DND-41 (cell line): Measurements from ENCODE around the gene S1PR2.

Experiments
- ATAC-seq: fragments of 200-7000 bp; cut with Tn5 transposase; 3 replicates; pipeline ENCODE4 v1.9.1; 2021; ENCODE audit warnings: low read depth; ENCODE audit not compliant: insufficient read depth
- DNase-seq: peaks from one replicate; pipeline ENCODE4 v3.0.0-alpha.2; 2020
- H2AFZ ChIP-seq: 2 replicates; pipeline ENCODE4 v1.6.0; 2012; ENCODE audit warnings: low read depth, low read length
- H3K27ac ChIP-seq: 2 replicates; pipeline ENCODE4 v1.5.1; 2012; ENCODE audit warnings: low read length, inconsistent platforms
- H3K27me3 ChIP-seq: fragments of 200-600 bp; sonication (generic); 2 replicates; pipeline ENCODE4 v1.6.0; 2012; ENCODE audit warnings: low read length, mild to moderate bottlenecking, inconsistent platforms; ENCODE audit not compliant: insufficient read depth, poor library complexity
- H3K36me3 ChIP-seq: 2 replicates; pipeline ENCODE4 v1.5.1; 2012; ENCODE audit warnings: low read length, inconsistent platforms; ENCODE audit not compliant: insufficient read depth
- H3K4me1 ChIP-seq: 2 replicates; pipeline ENCODE4 v1.5.1; 2012; ENCODE audit warnings: mild to moderate bottlenecking, low read length; ENCODE audit not compliant: insufficient read depth
- H3K4me2 ChIP-seq: 2 replicates; pipeline ENCODE4 v1.6.0; 2012; ENCODE audit warnings: mild to moderate bottlenecking, moderate library complexity, low read length, inconsistent platforms; ENCODE audit not compliant: insufficient read depth
- H3K4me3 ChIP-seq, 2 experiments: fragments of 200-600 bp in 1 of 2; shearing (Covaris generic) in 1 of 2; 2 replicates each; pipeline ENCODE4 v1.5.1; 2012 to 2016; ENCODE audit warnings: inconsistent platforms in 2 of 2, low read length in 2 of 2, mild to moderate bottlenecking in 2 of 2, low read depth in 1 of 2, moderate library complexity in 1 of 2
- H3K79me2 ChIP-seq: 2 replicates; pipeline ENCODE4 v1.6.0; 2012; ENCODE audit warnings: low read length, inconsistent platforms; ENCODE audit not compliant: insufficient read depth
- H3K9ac ChIP-seq: 2 replicates; pipeline ENCODE4 v1.6.0; 2012; ENCODE audit warnings: low read depth, mild to moderate bottlenecking, inconsistent platforms, low read length, moderate library complexity
- H3K9me3 ChIP-seq: 2 replicates; pipeline ENCODE4 v1.5.1; 2012; ENCODE audit warnings: low read length, moderate library complexity, mild to moderate bottlenecking, inconsistent platforms; ENCODE audit not compliant: insufficient read depth, severe bottlenecking
- H4K20me1 ChIP-seq: 2 replicates; pipeline ENCODE4 v1.6.0; 2012; ENCODE audit warnings: low read length; ENCODE audit not compliant: insufficient read depth
- CTCF ChIP-seq: IDR thresholded peaks from 2 replicates; pipeline ENCODE4 v1.5.1; 2012; ENCODE audit warnings: borderline replicate concordance, low read length, moderate library complexity, mild to moderate bottlenecking; ENCODE audit not compliant: poor library complexity, severe bottlenecking; ENCODE audit errors: extremely low read depth
- EZH2 ChIP-seq: IDR thresholded peaks from 3 replicates; pipeline ENCODE4 v1.6.1; 2012; ENCODE audit warnings: borderline replicate concordance, low read depth, mild to moderate bottlenecking, moderate library complexity, low read length, inconsistent platforms; ENCODE audit not compliant: severe bottlenecking

The S1PR2 gene

GRCh38 chr19:10268071-10268470, 36.9 kb upstream of the S1PR2 start:
- TF ChIP-seq EZH2 (no peak), CTCF (no peak)
- no peak overlapping the region for H3K4me3 ChIP-seq
- H2AFZ ChIP-seq = no peak overlapping the region
- H3K9me3 ChIP-seq = no peaks in the 10 kb centered on the region
- H3K9ac ChIP-seq = no peak overlapping the region
- peaks cover 32% of the 10 kb centered on the region for H3K4me1 ChIP-seq
- no peaks in the 10 kb centered on the region for H3K79me2 ChIP-seq
- H4K20me1 ChIP-seq = no peaks in the 10 kb centered on the region
- no peak overlapping the region for H3K27ac ChIP-seq
- no peak for ATAC-seq
- no peak overlapping the region for H3K4me2 ChIP-seq
- H3K36me3 ChIP-seq = no peaks in the 10 kb centered on the region
- DNase-seq = no peak
- peaks cover 5% of the 10 kb centered on the region for H3K27me3 ChIP-seq

- peaks cover 5% of the 10 kb centered on the region for H3K27me3 ChIP-seq
- no peaks in the 10 kb centered on the region for H4K20me1 ChIP-seq
- no peaks in the 10 kb centered on the region for H3K36me3 ChIP-seq
- ATAC-seq (no peak), DNase-seq (no peak)
- H3K79me2 ChIP-seq = no peaks in the 10 kb centered on the region
- no peak overlapping the region for H2AFZ ChIP-seq
- TF ChIP-seq EZH2 (no peak), CTCF (no peak)
- H3K27ac ChIP-seq = no peak overlapping the region
- H3K9ac ChIP-seq = no peak overlapping the region
- H3K4me2 ChIP-seq = no peak overlapping the region
- H3K4me1 ChIP-seq = peaks cover 23% of the 10 kb centered on the region
- H3K4me3 ChIP-seq = no peak overlapping the region
- no peaks in the 10 kb centered on the region for H3K9me3 ChIP-seq
These were observed 35.6 kb upstream of the S1PR2 start for GRCh38 chr19:10266706-10267105.

- Histone ChIP-seq H2AFZ (no peak overlapping the region), H3K27ac (no peak overlapping the region), H3K4me2 (no peak overlapping the region), H3K9me3 (no peaks in the 10 kb centered on the region), H3K79me2 (no peaks in the 10 kb centered on the region), H3K27me3 (no peaks in the 10 kb centered on the region), H3K4me1 (no peaks in the 10 kb centered on the region), H3K9ac (no peak overlapping the region), H3K36me3 (peaks cover 14% of the 10 kb centered on the region), H3K4me3 (no peak overlapping the region), H4K20me1 (peaks cover 8% of the 10 kb centered on the region; the same call in 1 of the 2 replicates)
- no peak for DNase-seq
- ATAC-seq = no peak
- TF ChIP-seq CTCF (no peak), EZH2 (no peak)
These were observed 31.6 kb upstream of the S1PR2 start for GRCh38 chr19:10262771-10263170.

- no peak overlapping the region for H3K27ac ChIP-seq
- peaks cover 8% of the 10 kb centered on the region; the same call in 1 of the 2 replicates for H4K20me1 ChIP-seq
- ATAC-seq (no peak), DNase-seq (no peak)
- no peaks in the 10 kb centered on the region for H3K9me3 ChIP-seq
- no peak overlapping the region for H3K9ac ChIP-seq
- H3K4me1 ChIP-seq = no peaks in the 10 kb centered on the region
- no peak for TF ChIP-seq CTCF
- no peak for TF ChIP-seq EZH2
- no peak overlapping the region for H2AFZ ChIP-seq
- no peaks in the 10 kb centered on the region for H3K27me3 ChIP-seq
- H3K4me2 ChIP-seq = no peak overlapping the region
- H3K4me3 ChIP-seq = no peak overlapping the region
- peaks cover 35% of the 10 kb centered on the region for H3K36me3 ChIP-seq
- no peaks in the 10 kb centered on the region for H3K79me2 ChIP-seq
These were observed 29.0 kb upstream of the S1PR2 start for GRCh38 chr19:10260141-10260584.
